RWPE2 (cell line): ENCODE results near the gene SLC39A8.
"Not testable (repeated sequence)": the region's sequence is repeated elsewhere in the genome, so short reads cannot be mapped to it uniquely, and the experiment has no call there.

Source experiments
- ATAC-seq: fragments of 200-7000 bp; cut with Tn5 transposase; 3 replicates; pipeline ENCODE4 v1.9.1; 2021; ENCODE audit warnings: low read depth
- DNase-seq: peaks from one replicate; pipeline ENCODE4 v3.0.0-alpha.2; 2020; ENCODE audit warnings: low spot score
- H3K27ac ChIP-seq: fragments of 450-650 bp; 2 replicates; pipeline ENCODE4 v1.5.1; 2017; ENCODE audit warnings: mild to moderate bottlenecking; ENCODE audit not compliant: poor library complexity, severe bottlenecking
- H3K27me3 ChIP-seq: fragments of 250-450 bp; sonication (Bioruptor Pico); 2 replicates; pipeline ENCODE4 v1.5.1; 2021; ENCODE audit warnings: mild to moderate bottlenecking, moderate library complexity; ENCODE audit not compliant: insufficient read depth, poor library complexity, severe bottlenecking
- H3K36me3 ChIP-seq: fragments of 250-450 bp; sonication (Bioruptor Pico); 2 replicates; pipeline ENCODE4 v1.5.1; 2020; ENCODE audit warnings: low read depth, mild to moderate bottlenecking, moderate library complexity
- H3K4me1 ChIP-seq: fragments of 250-450 bp; sonication (Bioruptor Pico); 2 replicates; pipeline ENCODE4 v1.5.1; 2021; ENCODE audit warnings: mild to moderate bottlenecking, moderate library complexity; ENCODE audit not compliant: insufficient read depth, poor library complexity, severe bottlenecking
- H3K4me3 ChIP-seq: fragments of 250-450 bp; sonication (Bioruptor Pico); 2 replicates; pipeline ENCODE4 v1.5.1; 2021; ENCODE audit warnings: mild to moderate bottlenecking, moderate library complexity; ENCODE audit not compliant: severe bottlenecking
- H3K9me3 ChIP-seq: fragments of 250-450 bp; sonication (Bioruptor Pico); 2 replicates; pipeline ENCODE4 v1.5.1; 2021; ENCODE audit warnings: mild to moderate bottlenecking, moderate library complexity; ENCODE audit not compliant: severe bottlenecking
- TF ChIP-seq, protein P1 (sequence below): fragments of 450-650 bp; IDR thresholded peaks from one replicate; pipeline ENCODE4 v1.5.1; 2017; ENCODE audit warnings: mild to moderate bottlenecking, moderate library complexity; ENCODE audit not compliant: poor library complexity, severe bottlenecking

Gene SLC39A8

DNA sequence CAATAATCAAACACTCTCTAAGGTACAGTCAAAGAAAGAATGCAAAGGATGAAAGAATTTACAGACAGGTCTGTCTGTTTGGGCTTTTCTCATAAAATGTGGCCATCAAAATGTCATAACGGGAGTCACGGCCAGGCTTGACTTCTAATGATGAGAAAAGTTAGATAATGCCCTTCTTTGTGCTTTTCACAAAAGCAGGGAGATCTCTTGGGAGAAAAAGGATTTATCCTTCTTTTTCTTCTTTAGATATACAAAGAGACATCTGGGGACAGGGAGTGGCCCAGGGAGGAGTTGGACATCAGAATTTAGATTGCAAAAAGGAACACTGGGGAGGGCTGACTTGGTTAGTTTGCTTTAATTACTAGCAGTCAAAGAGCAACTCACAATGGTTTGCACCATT, 93.1 kb downstream of the SLC39A8 start:
- ATAC-seq (no peak), DNase-seq (no peak)
- H3K27ac ChIP-seq, result no peak overlapping the region
- no peaks in the 10 kb centered on the region for H3K36me3 ChIP-seq
- TF ChIP-seq, protein P1, sequence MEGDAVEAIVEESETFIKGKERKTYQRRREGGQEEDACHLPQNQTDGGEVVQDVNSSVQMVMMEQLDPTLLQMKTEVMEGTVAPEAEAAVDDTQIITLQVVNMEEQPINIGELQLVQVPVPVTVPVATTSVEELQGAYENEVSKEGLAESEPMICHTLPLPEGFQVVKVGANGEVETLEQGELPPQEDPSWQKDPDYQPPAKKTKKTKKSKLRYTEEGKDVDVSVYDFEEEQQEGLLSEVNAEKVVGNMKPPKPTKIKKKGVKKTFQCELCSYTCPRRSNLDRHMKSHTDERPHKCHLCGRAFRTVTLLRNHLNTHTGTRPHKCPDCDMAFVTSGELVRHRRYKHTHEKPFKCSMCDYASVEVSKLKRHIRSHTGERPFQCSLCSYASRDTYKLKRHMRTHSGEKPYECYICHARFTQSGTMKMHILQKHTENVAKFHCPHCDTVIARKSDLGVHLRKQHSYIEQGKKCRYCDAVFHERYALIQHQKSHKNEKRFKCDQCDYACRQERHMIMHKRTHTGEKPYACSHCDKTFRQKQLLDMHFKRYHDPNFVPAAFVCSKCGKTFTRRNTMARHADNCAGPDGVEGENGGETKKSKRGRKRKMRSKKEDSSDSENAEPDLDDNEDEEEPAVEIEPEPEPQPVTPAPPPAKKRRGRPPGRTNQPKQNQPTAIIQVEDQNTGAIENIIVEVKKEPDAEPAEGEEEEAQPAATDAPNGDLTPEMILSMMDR, result no peak
- no peaks in the 10 kb centered on the region for H3K9me3 ChIP-seq
- no peaks in the 10 kb centered on the region for H3K4me1 ChIP-seq
- no peaks in the 10 kb centered on the region for H3K27me3 ChIP-seq
- no peak overlapping the region for H3K4me3 ChIP-seq

DNA sequence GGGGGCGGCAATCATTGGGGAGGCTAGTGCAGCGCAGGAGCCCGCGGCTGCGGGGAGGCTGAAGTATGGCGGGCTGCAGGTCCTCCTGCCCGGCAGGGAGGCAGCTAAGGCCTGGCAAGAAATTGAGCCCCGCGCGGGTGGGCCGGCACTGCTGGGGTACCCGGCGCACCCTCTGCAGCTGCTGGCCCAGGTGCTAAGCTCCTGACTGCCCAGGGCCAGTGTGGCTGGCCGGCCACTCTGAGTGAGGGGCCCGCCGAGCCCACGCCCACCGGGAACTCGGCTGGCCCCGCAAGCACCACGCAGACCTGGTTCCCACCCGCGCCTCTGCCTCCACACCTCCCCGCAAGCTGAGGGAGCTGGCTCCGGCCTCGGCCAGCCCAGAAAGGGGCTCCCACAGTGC, 94.9 kb downstream of the SLC39A8 start:
- ATAC-seq, result no peak

DNA sequence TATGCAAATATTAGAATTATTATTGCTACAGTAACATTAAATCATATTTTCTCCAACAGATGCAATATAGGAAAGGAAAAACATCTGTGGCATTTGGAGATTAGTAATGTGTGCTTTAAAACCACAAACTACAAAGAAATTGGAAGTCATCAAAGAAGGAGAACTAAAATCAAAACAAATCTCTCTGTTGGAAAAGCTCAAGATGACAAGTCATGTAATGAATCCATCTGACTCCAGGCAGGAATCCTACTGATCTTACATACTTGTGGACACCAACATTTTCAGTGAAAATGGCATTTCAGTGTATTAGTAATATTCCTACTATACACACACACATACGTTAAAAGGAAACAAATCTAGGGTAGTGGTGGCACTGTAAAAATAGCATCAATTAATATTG, 98.2 kb downstream of the SLC39A8 start:
- Histone ChIP-seq H3K4me3 (no peak overlapping the region), H3K36me3 (no peaks in the 10 kb centered on the region), H3K9me3 (no peaks in the 10 kb centered on the region), H3K4me1 (no peaks in the 10 kb centered on the region), H3K27ac (no peak overlapping the region), H3K27me3 (no peaks in the 10 kb centered on the region)
- TF ChIP-seq, protein P1, result no peak
- DNase-seq (no peak), ATAC-seq (no peak)

More for the DNA sequence above, 94.9 kb downstream of the SLC39A8 start:
- DNase-seq, result no peak
- Histone ChIP-seq H3K36me3 (no peaks in the 10 kb centered on the region), H3K27me3 (no peaks in the 10 kb centered on the region), H3K4me3 (no peak overlapping the region), H3K27ac (no peak overlapping the region), H3K4me1 (no peaks in the 10 kb centered on the region), H3K9me3 (no peaks in the 10 kb centered on the region)
- TF ChIP-seq, protein P1, result no peak

DNA sequence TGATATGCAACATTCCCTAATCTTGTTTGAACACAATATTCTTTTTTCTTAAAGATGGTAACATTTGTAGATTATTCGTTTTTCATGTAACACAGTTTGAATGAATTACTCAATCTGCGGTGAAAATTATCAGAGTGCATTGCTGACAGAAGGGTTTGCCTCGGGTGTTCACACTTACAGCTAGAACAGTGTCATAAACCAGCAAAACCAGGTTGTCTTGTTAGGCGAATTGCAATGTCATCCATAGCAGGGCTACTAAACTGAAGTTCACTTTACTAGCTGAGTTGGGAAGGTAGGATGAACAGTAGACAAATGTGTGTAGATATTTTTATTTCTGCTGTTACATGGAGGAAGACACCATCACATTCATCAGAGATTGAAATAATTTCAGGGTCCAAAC, 98.9 kb downstream of the SLC39A8 start:
- TF ChIP-seq, protein P1, result no peak
- Histone ChIP-seq H3K4me1 (no peaks in the 10 kb centered on the region), H3K27me3 (no peaks in the 10 kb centered on the region), H3K4me3 (no peak overlapping the region), H3K27ac (no peak overlapping the region), H3K36me3 (no peaks in the 10 kb centered on the region), H3K9me3 (no peaks in the 10 kb centered on the region)
- DNase-seq (no peak), ATAC-seq (no peak)

DNA sequence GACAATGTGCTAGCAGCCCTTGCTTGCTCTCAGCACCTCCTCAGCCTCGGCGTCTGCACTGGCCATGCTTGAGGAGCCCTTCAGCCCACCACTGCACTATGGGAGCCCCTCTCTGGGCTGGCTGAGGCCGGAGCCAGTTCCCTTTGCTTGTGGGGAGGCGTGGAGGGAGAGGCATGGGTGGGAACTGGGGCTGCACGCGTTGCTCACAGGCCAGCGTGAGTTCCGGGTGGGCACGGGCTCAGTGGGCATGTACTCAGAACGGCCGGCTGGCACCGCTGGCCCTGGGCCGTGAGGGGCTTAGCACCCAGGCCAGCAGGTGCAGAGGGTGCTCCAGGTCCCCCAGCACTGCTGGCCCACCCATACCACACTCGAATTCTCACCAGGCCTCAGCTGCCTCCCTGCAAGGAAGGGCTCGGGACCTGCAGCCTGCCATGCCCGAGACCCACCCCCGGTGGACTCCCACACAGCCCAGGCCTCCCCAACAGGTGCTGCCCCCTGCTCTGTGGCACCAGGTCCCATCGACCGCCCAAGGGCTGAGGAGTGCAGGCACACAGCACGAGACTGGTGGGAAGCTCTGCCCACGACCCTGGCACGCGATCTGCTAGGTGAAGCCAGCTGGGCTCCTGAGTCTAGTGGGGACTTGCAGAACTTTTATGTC, 100.3 kb downstream of the SLC39A8 start:
- Histone ChIP-seq H3K4me1 (no peaks in the 10 kb centered on the region), H3K4me3 (no peak overlapping the region), H3K36me3 (no peaks in the 10 kb centered on the region), H3K27me3 (no peaks in the 10 kb centered on the region), H3K9me3 (no peaks in the 10 kb centered on the region), H3K27ac (no peak overlapping the region)
- DNase-seq (no peak), ATAC-seq (no peak)
- TF ChIP-seq, protein P1, result no peak

DNA sequence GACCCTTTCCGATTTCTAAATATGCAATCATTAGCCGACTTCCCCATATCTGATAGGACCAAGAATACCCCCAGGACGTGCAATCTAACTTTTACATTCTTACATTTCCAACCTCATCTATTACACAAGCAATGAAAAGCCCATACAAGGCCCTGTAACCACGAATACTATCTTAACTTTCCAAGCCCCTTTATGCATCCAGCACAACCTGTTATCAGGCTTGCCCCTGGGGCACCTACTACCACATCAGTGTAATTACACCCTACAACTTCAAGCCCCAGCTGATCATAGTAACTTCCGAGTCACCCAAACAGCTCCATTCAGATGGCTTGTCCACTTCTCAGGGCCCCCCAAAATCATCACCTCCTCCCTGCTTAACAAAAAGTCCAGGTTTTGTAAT, 102.0 kb downstream of the SLC39A8 start:
- not testable (repeated sequence) for DNase-seq, ATAC-seq, H3K27ac ChIP-seq, H3K4me1 ChIP-seq, H3K9me3 ChIP-seq, H3K27me3 ChIP-seq, H3K4me3 ChIP-seq, H3K36me3 ChIP-seq
